Endothelial cell of umbilical vein (primary cell): ENCODE measurements around the gene PDE4B. TPM values are rescaled to one million over a fixed set of nuclear protein-coding genes. Genes with fewer than 3 reads are reported as not detected.

Source experiments
- BruUV-seq: library from RNA; stranded (reverse); fragments of 400-500 nt; replicated peaks from 2 replicates; lab custom pipeline; 2021; lab: Mats Ljungman, UMichigan
- CTCF ChIA-PET: fragments of 300-600, 350-600 bp; sonication (Branson Sonifier 250); formaldehyde crosslinking; loops from one replicate; lab custom pipeline; 2021; ENCODE audit warnings: antibody characterized with exemption, inconsistent platforms; lab: Charles Lee
- POLR2A ChIA-PET: fragments of 300-600, 350-600 bp; sonication (Branson Sonifier 250); formaldehyde crosslinking; loops from one replicate; lab custom pipeline; 2021; ENCODE audit warnings: antibody characterized with exemption, inconsistent platforms; lab: Charles Lee
- DNase-seq: peaks from one replicate; pipeline ENCODE4 v3.0.0-alpha.2; 2011; ENCODE audit warnings: low read depth, low spot score
- FAIRE-seq: peaks from 2 replicates; lab custom pipeline; 2011; peaks lifted over from hg19 to GRCh38; lab: Jason Lieb, UNC
- H2AFZ ChIP-seq: 2 replicates; pipeline ENCODE4 v1.6.0; 2012; ENCODE audit warnings: low read depth, low read length, control low read depth, inconsistent platforms
- H3K27ac ChIP-seq: 2 replicates; pipeline ENCODE4 v1.5.1; 2011; ENCODE audit warnings: low read depth, mild to moderate bottlenecking, control low read depth, low read length, moderate library complexity; ENCODE audit not compliant: insufficient read depth
- H3K27me3 ChIP-seq, 2 experiments: 2 replicates each; pipeline versions ENCODE4 v1.6.0 to v1.6.1; 2011; ENCODE audit warnings: low read length in 2 of 2, mixed read lengths in 1 of 2; ENCODE audit not compliant: control insufficient read depth in 2 of 2, insufficient read depth in 2 of 2
- H3K36me3 ChIP-seq, 2 experiments: 2 replicates in 1 of 2; 3 replicates in 1 of 2; pipeline ENCODE4 v1.5.1; 2011; ENCODE audit warnings: low read length in 2 of 2, mild to moderate bottlenecking in 1 of 2, moderate library complexity in 1 of 2; ENCODE audit not compliant: control insufficient read depth in 2 of 2, insufficient read depth in 2 of 2; ENCODE audit errors: extremely low read depth in 1 of 2
- H3K4me1 ChIP-seq: 3 replicates; pipeline ENCODE4 v1.5.1; 2011; ENCODE audit warnings: mild to moderate bottlenecking, low read length; ENCODE audit not compliant: control insufficient read depth, insufficient read depth; ENCODE audit errors: extremely low read depth
- H3K4me2 ChIP-seq: 2 replicates; pipeline ENCODE4 v1.6.1; 2011; ENCODE audit warnings: low read length, control low read depth, mixed read lengths; ENCODE audit not compliant: insufficient read depth
- H3K4me3 ChIP-seq, 3 experiments: fragments of 200-600 bp in 1 of 3; sonication (generic), shearing (Covaris generic) in 1 of 3; replicated peaks in 1 of 3; 2 replicates each; pipeline ENCODE4 v1.5.1; 2011 to 2016; ENCODE audit warnings: control low read depth in 3 of 3, low read length in 3 of 3, mild to moderate bottlenecking in 2 of 3, inconsistent platforms in 1 of 3, low read depth in 1 of 3, moderate library complexity in 1 of 3; ENCODE audit not compliant: insufficient read depth in 1 of 3
- H3K79me2 ChIP-seq: 2 replicates; pipeline ENCODE4 v1.6.0; 2012; ENCODE audit warnings: low read length, inconsistent platforms; ENCODE audit not compliant: control insufficient read depth, insufficient read depth
- H3K9ac ChIP-seq: replicated peaks from 2 replicates; pipeline ENCODE3; 2011; ENCODE audit warnings: low read length, control low read depth; ENCODE audit not compliant: insufficient read depth; ENCODE audit errors: extremely low read depth
- H3K9me1 ChIP-seq: replicated peaks from 3 replicates; pipeline ENCODE4 v1.6.0; 2011; ENCODE audit warnings: mild to moderate bottlenecking, low read length; ENCODE audit not compliant: control insufficient read depth, insufficient read depth; ENCODE audit errors: extremely low read depth
- H3K9me3 ChIP-seq: replicated peaks from 2 replicates; pipeline ENCODE4 v1.5.1; 2012; ENCODE audit warnings: low read length, inconsistent platforms; ENCODE audit not compliant: control insufficient read depth, insufficient read depth
- H4K20me1 ChIP-seq: replicated peaks from 2 replicates; pipeline ENCODE3; 2011; ENCODE audit warnings: mild to moderate bottlenecking, low read length; ENCODE audit not compliant: control insufficient read depth, insufficient read depth; ENCODE audit errors: extremely low read depth
- EZH2 ChIP-seq: IDR thresholded peaks from 2 replicates; pipeline ENCODE4 v1.6.1; 2012; ENCODE audit warnings: borderline replicate concordance, low read depth, mild to moderate bottlenecking, moderate library complexity, low read length, inconsistent platforms; ENCODE audit not compliant: severe bottlenecking
- FOS ChIP-seq: IDR thresholded peaks from 2 replicates; pipeline ENCODE4 v1.6.1; 2011; ENCODE audit warnings: mild to moderate bottlenecking, low read length, moderate library complexity, borderline replicate concordance; ENCODE audit not compliant: insufficient read depth
- GATA2 ChIP-seq: IDR thresholded peaks from 2 replicates; pipeline ENCODE4 v1.7.0; 2011; ENCODE audit warnings: low read depth, mild to moderate bottlenecking, moderate library complexity, mixed read lengths, low read length; ENCODE audit not compliant: insufficient read length, insufficient read depth
- JUN ChIP-seq: IDR thresholded peaks from 2 replicates; pipeline ENCODE4 v1.6.1; 2011; ENCODE audit warnings: borderline replicate concordance, low read depth; ENCODE audit not compliant: insufficient read length, insufficient read depth
- MYC ChIP-seq: IDR thresholded peaks from one replicate; pipeline ENCODE4 v1.6.1; 2011; ENCODE audit warnings: mild to moderate bottlenecking, low read depth, low read length
- POLR2A ChIP-seq: IDR thresholded peaks from 2 replicates; pipeline ENCODE4 v1.6.1; 2012; ENCODE audit warnings: low read depth, mild to moderate bottlenecking, control low read depth, low read length
- POLR2AphosphoS5 ChIP-seq: IDR thresholded peaks from 2 replicates; pipeline ENCODE4 v1.6.1; 2012; ENCODE audit warnings: low read depth, mild to moderate bottlenecking, control low read depth, low read length, moderate library complexity; ENCODE audit not compliant: insufficient read depth
- dilution Hi-C: fragments of 300-500 bp; cut with MboI; formaldehyde crosslinking; loops from one replicate; pipeline ENCODE4 v1.15.0; 2019; ENCODE audit warnings: low sequenced_read_pairs; ENCODE audit not compliant: extremely low pct_ligation_motif_present
- intact Hi-C: fragments of 100-400 bp; cut with micrococcal nuclease; formaldehyde crosslinking; loops from one replicate; pipeline ENCODE4 v1.10.0; 2022
- polyA plus RNA-seq, 4 experiments: library from polyadenylated mRNA; depleted of rRNA in 3 of 4; stranded (reverse) in 3 of 4; unstranded in 1 of 4; fragments of >200 nt; gene quantifications; 2 replicates each; pipeline versions ENCODE4 v1.2.1 to v1.2.3, GENCODE V29; 2011 to 2012; ENCODE audit warnings: missing spikeins in 1 of 4
- total RNA-seq: library from RNA; stranded (reverse); gene quantifications from 2 replicates; pipeline ENCODE4 v1.2.3, GENCODE V29; 2021
- TF ChIP-seq, protein P1 (sequence below): IDR thresholded peaks from 2 replicates; pipeline ENCODE4 v1.6.1; 2011; ENCODE audit not compliant: insufficient read depth, insufficient read length
- TF ChIP-seq, protein P2 (sequence below), 2 donors: IDR thresholded peaks; 1 replicate in 1 of 2; 2 replicates in 1 of 2; pipeline ENCODE4 v1.5.1; 2011; ENCODE audit warnings: low read length in 2 of 2, mild to moderate bottlenecking in 2 of 2, moderate library complexity in 2 of 2, control low read depth in 1 of 2, inconsistent platforms in 1 of 2, low read depth in 1 of 2; ENCODE audit not compliant: insufficient read depth in 1 of 2; ENCODE audit errors: extremely low read depth in 1 of 2

Gene PDE4B
- total and polyA plus RNA-seq, 2 donors (not counting 3 experiments of a cell fraction or from before 2014, with no cell fraction given) = 63.5 to 69.8 TPM

DNA sequence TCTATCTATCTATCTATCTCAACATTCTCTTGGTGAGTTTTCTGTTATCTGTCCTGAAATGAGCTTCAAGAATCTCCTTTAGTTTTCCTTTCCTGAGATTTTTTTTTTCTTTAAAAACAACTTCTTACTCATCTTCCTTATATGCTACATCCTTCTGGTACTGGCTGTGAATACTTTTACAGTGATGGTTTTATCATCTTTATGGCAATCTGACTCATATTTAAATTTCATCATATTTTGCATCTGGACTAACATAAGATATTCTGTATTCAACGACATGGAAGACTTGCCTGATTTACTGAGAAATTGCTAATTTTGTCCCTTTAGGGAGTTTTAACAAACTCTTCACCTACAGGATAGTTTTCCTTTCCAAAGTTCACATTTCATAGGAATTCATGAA lies 33.0 kb downstream of the PDE4B start:
- Histone ChIP-seq H3K4me1 (no peaks in the 10 kb centered on the region), H3K36me3 (no peaks in the 10 kb centered on the region), H2AFZ (no peak overlapping the region), H3K79me2 (no peaks in the 10 kb centered on the region), H3K4me3 (no peak overlapping the region), H3K9me3 (no peaks in the 10 kb centered on the region), H4K20me1 (no peaks in the 10 kb centered on the region), H3K27ac (no peak overlapping the region), H3K27me3 (no peaks in the 10 kb centered on the region), H3K9me1 (no peaks in the 10 kb centered on the region), H3K9ac (no peak overlapping the region), H3K4me2 (no peak overlapping the region)
- FAIRE-seq (no peak), DNase-seq (no peak)
- CTCF ChIA-PET = interaction anchor here (1.1 kb wide), 1 partner anchor 108 kb away, joined by 4 read pairs; no protein-coding TSS in a partner anchor
- dilution Hi-C loops = no loop called here
- POLR2A ChIA-PET = interaction anchor here (0.6 kb wide), 1 partner anchor 505 kb away, joined by 3 read pairs; no protein-coding TSS in a partner anchor
- BruUV-seq = no TSS peak
- intact Hi-C loops = no loop called here
- TF ChIP-seq FOS (peak; percentile 66), GATA2 (peak; percentile 49)
- TF ChIP-seq, protein P1, sequence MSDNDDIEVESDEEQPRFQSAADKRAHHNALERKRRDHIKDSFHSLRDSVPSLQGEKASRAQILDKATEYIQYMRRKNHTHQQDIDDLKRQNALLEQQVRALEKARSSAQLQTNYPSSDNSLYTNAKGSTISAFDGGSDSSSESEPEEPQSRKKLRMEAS = no peak

DNA sequence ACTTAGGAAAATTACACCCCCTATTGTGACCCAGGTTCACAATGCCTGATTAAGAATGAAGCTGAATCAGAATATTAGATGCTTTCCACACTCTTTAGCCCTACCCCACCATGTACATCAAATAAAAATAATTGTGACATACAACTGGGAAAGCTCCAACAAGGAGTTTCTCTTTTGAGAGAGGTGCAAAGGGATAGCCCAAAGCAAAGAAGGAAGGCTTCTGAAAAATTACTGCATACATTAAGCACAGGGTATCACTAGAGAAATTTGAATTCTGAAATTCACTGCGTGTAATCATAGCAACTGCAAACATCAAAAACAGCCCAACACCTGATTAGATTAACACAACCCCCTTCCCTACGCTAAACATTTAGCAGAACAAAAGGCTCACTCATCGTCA lies 34.1 kb downstream of the PDE4B start:
- Histone ChIP-seq H3K79me2 (no peaks in the 10 kb centered on the region), H3K9me1 (no peaks in the 10 kb centered on the region), H3K4me2 (no peak overlapping the region), H3K36me3 (no peaks in the 10 kb centered on the region), H2AFZ (no peak overlapping the region), H3K27me3 (no peaks in the 10 kb centered on the region), H3K27ac (no peak overlapping the region), H3K4me3 (no peak overlapping the region), H3K4me1 (no peaks in the 10 kb centered on the region), H4K20me1 (no peaks in the 10 kb centered on the region), H3K9me3 (no peaks in the 10 kb centered on the region), H3K9ac (no peak overlapping the region)
- no peak for DNase-seq
- dilution Hi-C loops = no loop called here
- TF ChIP-seq GATA2 (no peak), POLR2A (no peak), EZH2 (no peak), FOS (no peak), MYC (no peak), JUN (no peak), POLR2AphosphoS5 (no peak)
- TF ChIP-seq, protein P1 = no peak
- TF ChIP-seq, protein P2, sequence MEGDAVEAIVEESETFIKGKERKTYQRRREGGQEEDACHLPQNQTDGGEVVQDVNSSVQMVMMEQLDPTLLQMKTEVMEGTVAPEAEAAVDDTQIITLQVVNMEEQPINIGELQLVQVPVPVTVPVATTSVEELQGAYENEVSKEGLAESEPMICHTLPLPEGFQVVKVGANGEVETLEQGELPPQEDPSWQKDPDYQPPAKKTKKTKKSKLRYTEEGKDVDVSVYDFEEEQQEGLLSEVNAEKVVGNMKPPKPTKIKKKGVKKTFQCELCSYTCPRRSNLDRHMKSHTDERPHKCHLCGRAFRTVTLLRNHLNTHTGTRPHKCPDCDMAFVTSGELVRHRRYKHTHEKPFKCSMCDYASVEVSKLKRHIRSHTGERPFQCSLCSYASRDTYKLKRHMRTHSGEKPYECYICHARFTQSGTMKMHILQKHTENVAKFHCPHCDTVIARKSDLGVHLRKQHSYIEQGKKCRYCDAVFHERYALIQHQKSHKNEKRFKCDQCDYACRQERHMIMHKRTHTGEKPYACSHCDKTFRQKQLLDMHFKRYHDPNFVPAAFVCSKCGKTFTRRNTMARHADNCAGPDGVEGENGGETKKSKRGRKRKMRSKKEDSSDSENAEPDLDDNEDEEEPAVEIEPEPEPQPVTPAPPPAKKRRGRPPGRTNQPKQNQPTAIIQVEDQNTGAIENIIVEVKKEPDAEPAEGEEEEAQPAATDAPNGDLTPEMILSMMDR (IDR thresholded peaks at IDR 0.05; ENCODE audit: extremely low read depth in 1 of 2, insufficient read depth in 1 of 2, low read depth in 1 of 2, low read length in 2 of 2) = no peak
- ChIA-PET CTCF (interaction anchor here (1.1 kb wide), 1 partner anchor 109 kb away, joined by 4 read pairs; no protein-coding TSS in a partner anchor), POLR2A (no interaction called here)
- intact Hi-C loops = no loop called here
- no peak for FAIRE-seq
- BruUV-seq = no TSS peak
